ENCODE measurements around the gene TUBGCP4. TPM values are rescaled to one million over a fixed set of nuclear protein-coding genes. Genes with fewer than 3 reads are reported as not detected.

Gene TUBGCP4
- total RNA-seq, 4 donors from 2014 or later, result 12.3 to 19.4 (median 15.3) TPM

DNA sequence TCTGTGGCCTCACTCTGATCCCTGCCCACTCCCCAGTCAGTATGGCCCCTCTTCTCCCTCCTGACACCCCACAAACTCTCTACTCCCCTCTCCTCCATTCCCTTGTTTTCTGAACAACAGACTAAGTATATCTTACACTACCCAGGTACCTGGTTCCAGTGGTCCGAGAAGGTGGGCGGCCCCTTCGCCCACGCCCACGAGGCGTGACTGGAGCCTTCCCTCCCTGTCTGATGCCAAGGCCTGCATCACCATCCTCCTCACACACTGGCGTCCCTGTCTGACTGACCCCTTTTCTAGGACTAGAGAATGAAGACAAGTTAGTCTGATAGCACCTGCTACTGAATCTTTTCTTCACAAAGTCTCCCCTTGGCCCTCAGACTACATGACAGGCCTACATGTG lies 50.0 kb downstream of the TUBGCP4 start:
- TF ChIP-seq, protein P1, sequence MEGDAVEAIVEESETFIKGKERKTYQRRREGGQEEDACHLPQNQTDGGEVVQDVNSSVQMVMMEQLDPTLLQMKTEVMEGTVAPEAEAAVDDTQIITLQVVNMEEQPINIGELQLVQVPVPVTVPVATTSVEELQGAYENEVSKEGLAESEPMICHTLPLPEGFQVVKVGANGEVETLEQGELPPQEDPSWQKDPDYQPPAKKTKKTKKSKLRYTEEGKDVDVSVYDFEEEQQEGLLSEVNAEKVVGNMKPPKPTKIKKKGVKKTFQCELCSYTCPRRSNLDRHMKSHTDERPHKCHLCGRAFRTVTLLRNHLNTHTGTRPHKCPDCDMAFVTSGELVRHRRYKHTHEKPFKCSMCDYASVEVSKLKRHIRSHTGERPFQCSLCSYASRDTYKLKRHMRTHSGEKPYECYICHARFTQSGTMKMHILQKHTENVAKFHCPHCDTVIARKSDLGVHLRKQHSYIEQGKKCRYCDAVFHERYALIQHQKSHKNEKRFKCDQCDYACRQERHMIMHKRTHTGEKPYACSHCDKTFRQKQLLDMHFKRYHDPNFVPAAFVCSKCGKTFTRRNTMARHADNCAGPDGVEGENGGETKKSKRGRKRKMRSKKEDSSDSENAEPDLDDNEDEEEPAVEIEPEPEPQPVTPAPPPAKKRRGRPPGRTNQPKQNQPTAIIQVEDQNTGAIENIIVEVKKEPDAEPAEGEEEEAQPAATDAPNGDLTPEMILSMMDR (IDR thresholded peaks at IDR 0.05), result no peak
- TF ChIP-seq POLR2A (IDR thresholded peaks at IDR 0.05), result no peak
- WGBS, 2 donors, result 92 to 96% methylated on average over 7 of the region's 7 CpGs
- intact Hi-C loops (cut with DNase I; ENCODE audit: low total_unique reads), result no loop called here
- H3K4me3 ChIP-seq (ENCODE audit: low read depth, poor library complexity, severe bottlenecking), result no peak overlapping the region
- DNase-seq (ENCODE audit: low spot score in 2 of 2), result no peak

- DNase-seq (ENCODE audit: low spot score in 2 of 2), result no peak
Observed at GRCh38 chr15:43423793-43424192, 52.9 kb downstream of the TUBGCP4 start.

GRCh38 chr15:43429687-43430086 lies 58.8 kb downstream of the TUBGCP4 start:
- intact Hi-C loops (cut with DNase I; ENCODE audit: low total_unique reads), result no loop called here
- no peak for DNase-seq (ENCODE audit: low spot score in 2 of 2)
- no peak for TF ChIP-seq POLR2A (IDR thresholded peaks at IDR 0.05)
- TF ChIP-seq, protein P1 (IDR thresholded peaks at IDR 0.05), result no peak
- H3K4me3 ChIP-seq (ENCODE audit: low read depth, poor library complexity, severe bottlenecking), result no peak overlapping the region
- WGBS, 2 donors, result 47 to 73% methylated on average over 3 of the region's 3 CpGs

More at GRCh38 chr15:43423793-43424192, 52.9 kb downstream of the TUBGCP4 start:
- TF ChIP-seq, protein P1 (IDR thresholded peaks at IDR 0.05), result no peak
- no peak for TF ChIP-seq POLR2A (IDR thresholded peaks at IDR 0.05)
- intact Hi-C loops (cut with DNase I; ENCODE audit: low total_unique reads), result no loop called here
- 91 to 94% methylated on average over 3 of the region's 3 CpGs for WGBS, 2 donors
- H3K4me3 ChIP-seq (ENCODE audit: low read depth, poor library complexity, severe bottlenecking), result no peak overlapping the region

DNA sequence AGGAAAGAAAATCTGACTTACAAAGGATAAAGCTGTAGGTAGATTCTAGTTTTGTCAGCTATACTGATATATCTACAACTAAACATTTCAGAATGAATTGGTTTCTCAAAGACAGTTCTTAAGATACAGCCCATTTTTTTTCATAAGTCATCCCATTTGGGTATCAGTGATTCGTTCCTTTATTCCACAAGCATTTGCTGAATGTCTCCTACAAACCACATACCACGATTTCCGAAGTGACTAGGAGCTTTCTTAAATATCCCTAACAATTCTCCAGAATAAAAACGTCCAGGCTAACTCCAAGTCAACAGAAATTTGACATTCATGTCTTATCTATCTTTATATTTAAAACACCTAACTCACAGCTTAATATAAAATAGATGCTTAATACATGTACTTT lies 62.3 kb downstream of the TUBGCP4 start:
- no peak overlapping the region for H3K4me3 ChIP-seq (ENCODE audit: low read depth, poor library complexity, severe bottlenecking)
- TF ChIP-seq, protein P1 (IDR thresholded peaks at IDR 0.05), result no peak
- TF ChIP-seq POLR2A (IDR thresholded peaks at IDR 0.05), result no peak
- intact Hi-C loops (cut with DNase I; ENCODE audit: low total_unique reads), result no loop called here
- no peak for DNase-seq (ENCODE audit: low spot score in 2 of 2)
- 91 to 93% methylated on average over 4 of the region's 4 CpGs for WGBS, 2 donors

DNA sequence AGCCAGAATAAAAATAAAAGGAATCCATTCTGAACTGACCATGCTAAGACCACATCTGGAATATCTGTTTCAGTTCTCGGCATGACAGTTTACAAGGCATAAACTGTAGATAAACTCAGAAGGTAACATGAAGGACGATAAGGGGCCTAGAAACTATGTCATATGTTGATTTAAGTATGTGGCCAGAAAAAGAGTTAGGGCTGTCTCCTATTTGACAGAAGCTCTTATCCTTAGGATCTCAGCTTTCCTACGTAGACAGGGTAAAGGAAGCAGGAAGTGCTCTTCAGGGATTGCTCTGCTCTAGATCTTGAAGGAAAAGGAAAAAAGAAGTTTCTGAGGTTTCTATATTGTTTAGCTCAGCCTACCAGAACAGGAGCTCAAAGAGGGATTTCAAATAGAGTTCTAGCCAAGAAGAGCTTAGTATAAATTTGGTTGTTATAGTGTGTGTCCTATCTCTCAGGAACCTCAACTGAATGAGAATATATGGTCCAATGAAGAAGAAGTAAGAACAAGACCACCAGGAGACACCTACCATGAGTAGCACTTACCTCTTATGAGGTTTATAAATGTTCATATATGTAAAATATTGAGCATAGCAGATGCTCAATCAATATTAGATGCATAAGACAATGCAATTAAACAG lies 62.9 kb downstream of the TUBGCP4 start:
- DNase-seq (ENCODE audit: low spot score in 2 of 2), result no peak
- WGBS, 2 donors, result 92% methylated on average over 3 of the region's 3 CpGs
- intact Hi-C loops (cut with DNase I; ENCODE audit: low total_unique reads), result no loop called here
- no peak for TF ChIP-seq POLR2A (IDR thresholded peaks at IDR 0.05)
- TF ChIP-seq, protein P1 (IDR thresholded peaks at IDR 0.05), result no peak
- no peak overlapping the region for H3K4me3 ChIP-seq (ENCODE audit: low read depth, poor library complexity, severe bottlenecking)

GRCh38 chr15:43434446-43434845 lies 63.5 kb downstream of the TUBGCP4 start:
- TF ChIP-seq POLR2A (IDR thresholded peaks at IDR 0.05), result no peak
- TF ChIP-seq, protein P1 (IDR thresholded peaks at IDR 0.05), result no peak
- no peak overlapping the region for H3K4me3 ChIP-seq (ENCODE audit: low read depth, poor library complexity, severe bottlenecking)
- intact Hi-C loops (cut with DNase I; ENCODE audit: low total_unique reads), result no loop called here
- no peak for DNase-seq (ENCODE audit: low spot score in 2 of 2)

Data from lower leg skin (tissue), 4 donors.